Endothelial cell of umbilical vein (primary cell): ENCODE measurements around the gene PRICKLE3. TPM values are rescaled to one million over a fixed set of nuclear protein-coding genes. Genes with fewer than 3 reads are reported as not detected.

Experiments used
- BruUV-seq: library from RNA; stranded (reverse); fragments of 400-500 nt; replicated peaks from 2 replicates; lab custom pipeline; 2021; lab: Mats Ljungman, UMichigan
- CTCF ChIA-PET: fragments of 300-600, 350-600 bp; sonication (Branson Sonifier 250); formaldehyde crosslinking; loops from one replicate; lab custom pipeline; 2021; ENCODE audit warnings: antibody characterized with exemption, inconsistent platforms; lab: Charles Lee
- POLR2A ChIA-PET: fragments of 300-600, 350-600 bp; sonication (Branson Sonifier 250); formaldehyde crosslinking; loops from one replicate; lab custom pipeline; 2021; ENCODE audit warnings: antibody characterized with exemption, inconsistent platforms; lab: Charles Lee
- DNase-seq: peaks from one replicate; pipeline ENCODE4 v3.0.0-alpha.2; 2011; ENCODE audit warnings: low read depth, low spot score
- FAIRE-seq: peaks from 2 replicates; lab custom pipeline; 2011; peaks lifted over from hg19 to GRCh38; lab: Jason Lieb, UNC
- H2AFZ ChIP-seq: 2 replicates; pipeline ENCODE4 v1.6.0; 2012; ENCODE audit warnings: low read depth, low read length, control low read depth, inconsistent platforms
- H3K27ac ChIP-seq: 2 replicates; pipeline ENCODE4 v1.5.1; 2011; ENCODE audit warnings: low read depth, mild to moderate bottlenecking, control low read depth, low read length, moderate library complexity; ENCODE audit not compliant: insufficient read depth
- H3K27me3 ChIP-seq, 2 experiments: 2 replicates each; pipeline versions ENCODE4 v1.6.0 to v1.6.1; 2011; ENCODE audit warnings: low read length in 2 of 2, mixed read lengths in 1 of 2; ENCODE audit not compliant: control insufficient read depth in 2 of 2, insufficient read depth in 2 of 2
- H3K36me3 ChIP-seq, 2 experiments: 2 replicates in 1 of 2; 3 replicates in 1 of 2; pipeline ENCODE4 v1.5.1; 2011; ENCODE audit warnings: low read length in 2 of 2, mild to moderate bottlenecking in 1 of 2, moderate library complexity in 1 of 2; ENCODE audit not compliant: control insufficient read depth in 2 of 2, insufficient read depth in 2 of 2; ENCODE audit errors: extremely low read depth in 1 of 2
- H3K4me1 ChIP-seq: 3 replicates; pipeline ENCODE4 v1.5.1; 2011; ENCODE audit warnings: mild to moderate bottlenecking, low read length; ENCODE audit not compliant: control insufficient read depth, insufficient read depth; ENCODE audit errors: extremely low read depth
- H3K4me2 ChIP-seq: 2 replicates; pipeline ENCODE4 v1.6.1; 2011; ENCODE audit warnings: low read length, control low read depth, mixed read lengths; ENCODE audit not compliant: insufficient read depth
- H3K4me3 ChIP-seq, 3 experiments: fragments of 200-600 bp in 1 of 3; sonication (generic), shearing (Covaris generic) in 1 of 3; replicated peaks in 1 of 3; 2 replicates each; pipeline ENCODE4 v1.5.1; 2011 to 2016; ENCODE audit warnings: control low read depth in 3 of 3, low read length in 3 of 3, mild to moderate bottlenecking in 2 of 3, inconsistent platforms in 1 of 3, low read depth in 1 of 3, moderate library complexity in 1 of 3; ENCODE audit not compliant: insufficient read depth in 1 of 3
- H3K79me2 ChIP-seq: 2 replicates; pipeline ENCODE4 v1.6.0; 2012; ENCODE audit warnings: low read length, inconsistent platforms; ENCODE audit not compliant: control insufficient read depth, insufficient read depth
- H3K9ac ChIP-seq: replicated peaks from 2 replicates; pipeline ENCODE3; 2011; ENCODE audit warnings: low read length, control low read depth; ENCODE audit not compliant: insufficient read depth; ENCODE audit errors: extremely low read depth
- H3K9me1 ChIP-seq: replicated peaks from 3 replicates; pipeline ENCODE4 v1.6.0; 2011; ENCODE audit warnings: mild to moderate bottlenecking, low read length; ENCODE audit not compliant: control insufficient read depth, insufficient read depth; ENCODE audit errors: extremely low read depth
- H3K9me3 ChIP-seq: replicated peaks from 2 replicates; pipeline ENCODE4 v1.5.1; 2012; ENCODE audit warnings: low read length, inconsistent platforms; ENCODE audit not compliant: control insufficient read depth, insufficient read depth
- H4K20me1 ChIP-seq: replicated peaks from 2 replicates; pipeline ENCODE3; 2011; ENCODE audit warnings: mild to moderate bottlenecking, low read length; ENCODE audit not compliant: control insufficient read depth, insufficient read depth; ENCODE audit errors: extremely low read depth
- EZH2 ChIP-seq: IDR thresholded peaks from 2 replicates; pipeline ENCODE4 v1.6.1; 2012; ENCODE audit warnings: borderline replicate concordance, low read depth, mild to moderate bottlenecking, moderate library complexity, low read length, inconsistent platforms; ENCODE audit not compliant: severe bottlenecking
- GATA2 ChIP-seq: IDR thresholded peaks from 2 replicates; pipeline ENCODE4 v1.7.0; 2011; ENCODE audit warnings: low read depth, mild to moderate bottlenecking, moderate library complexity, mixed read lengths, low read length; ENCODE audit not compliant: insufficient read length, insufficient read depth
- JUN ChIP-seq: IDR thresholded peaks from 2 replicates; pipeline ENCODE4 v1.6.1; 2011; ENCODE audit warnings: borderline replicate concordance, low read depth; ENCODE audit not compliant: insufficient read length, insufficient read depth
- POLR2A ChIP-seq: IDR thresholded peaks from 2 replicates; pipeline ENCODE4 v1.6.1; 2012; ENCODE audit warnings: low read depth, mild to moderate bottlenecking, control low read depth, low read length
- POLR2AphosphoS5 ChIP-seq: IDR thresholded peaks from 2 replicates; pipeline ENCODE4 v1.6.1; 2012; ENCODE audit warnings: low read depth, mild to moderate bottlenecking, control low read depth, low read length, moderate library complexity; ENCODE audit not compliant: insufficient read depth
- dilution Hi-C: fragments of 300-500 bp; cut with MboI; formaldehyde crosslinking; loops from one replicate; pipeline ENCODE4 v1.15.0; 2019; ENCODE audit warnings: low sequenced_read_pairs; ENCODE audit not compliant: extremely low pct_ligation_motif_present
- intact Hi-C: fragments of 100-400 bp; cut with micrococcal nuclease; formaldehyde crosslinking; loops from one replicate; pipeline ENCODE4 v1.10.0; 2022
- polyA plus RNA-seq, 4 experiments: library from polyadenylated mRNA; depleted of rRNA in 3 of 4; stranded (reverse) in 3 of 4; unstranded in 1 of 4; fragments of >200 nt; gene quantifications; 2 replicates each; pipeline versions ENCODE4 v1.2.1 to v1.2.3, GENCODE V29; 2011 to 2012; ENCODE audit warnings: missing spikeins in 1 of 4
- total RNA-seq: library from RNA; stranded (reverse); gene quantifications from 2 replicates; pipeline ENCODE4 v1.2.3, GENCODE V29; 2021
- TF ChIP-seq, protein P1 (sequence below), 2 donors: IDR thresholded peaks; 1 replicate in 1 of 2; 2 replicates in 1 of 2; pipeline ENCODE4 v1.5.1; 2011; ENCODE audit warnings: low read length in 2 of 2, mild to moderate bottlenecking in 2 of 2, moderate library complexity in 2 of 2, control low read depth in 1 of 2, inconsistent platforms in 1 of 2, low read depth in 1 of 2; ENCODE audit not compliant: insufficient read depth in 1 of 2; ENCODE audit errors: extremely low read depth in 1 of 2

PRICKLE3 gene
- total and polyA plus RNA-seq, 2 donors (not counting 3 experiments of a cell fraction or from before 2014, with no cell fraction given), result 6.8 to 15.0 TPM

DNA sequence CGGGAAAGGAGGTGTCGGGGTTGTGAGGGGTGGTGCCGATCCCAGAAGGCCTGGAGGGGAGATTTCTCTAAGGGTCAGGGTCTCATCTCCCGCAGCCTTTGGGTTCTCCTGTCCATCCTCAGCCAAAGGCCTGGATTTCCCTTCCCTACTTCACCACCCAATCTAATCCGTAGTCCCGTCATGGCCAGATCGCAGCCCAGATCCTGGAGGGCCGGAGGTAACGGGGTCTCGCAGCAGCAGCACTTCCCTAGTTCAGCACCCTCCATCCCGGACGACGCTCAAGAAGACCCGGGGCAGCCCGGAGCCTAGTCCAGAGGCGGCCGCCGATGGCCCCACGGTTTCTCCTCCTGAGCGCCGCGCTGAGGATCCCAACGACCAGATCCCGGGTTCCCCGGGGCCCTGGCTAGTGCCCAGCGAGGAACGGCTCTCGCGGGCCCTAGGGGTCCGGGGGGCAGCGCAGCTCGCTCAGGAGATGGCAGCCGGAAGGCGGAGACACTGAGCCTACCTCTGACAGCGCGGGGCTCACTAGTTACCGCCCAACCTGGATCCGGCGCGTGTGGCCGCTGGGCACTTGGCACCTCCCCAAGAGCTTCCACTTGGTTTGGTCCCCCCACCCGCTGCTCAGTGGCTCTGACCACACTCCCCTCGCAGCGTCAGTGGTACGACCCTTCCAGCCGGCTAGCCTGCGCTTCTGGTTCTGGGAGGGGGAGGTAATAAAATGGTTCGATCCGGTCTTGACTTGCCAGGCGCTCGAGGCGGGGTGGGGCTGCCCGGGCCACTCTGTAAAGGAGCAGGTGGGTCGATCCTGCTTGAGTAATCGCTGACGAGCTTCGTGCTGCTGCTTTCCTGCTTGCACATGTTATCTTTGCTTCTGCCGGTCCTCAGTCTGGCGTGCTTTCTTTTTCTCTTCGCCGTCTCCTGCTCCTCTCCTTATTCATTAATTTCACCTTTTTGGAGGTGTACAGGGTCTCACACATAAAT lies 20.0 kb downstream of the PRICKLE3 start:
- H3K27ac ChIP-seq, result peak overlapping the region; percentile 89
- ChIA-PET CTCF (interaction anchor here (1.0 to 3.6 kb wide), 3 partner anchors 10 to 18 kb away, joined by 3 to 16 read pairs (median 5); no protein-coding TSS in a partner anchor), POLR2A (interaction anchor here (1.9 kb wide), 1 partner anchor 25 kb away, joined by 7 read pairs; no protein-coding TSS in a partner anchor)
- peak; percentile 66 for DNase-seq
- H3K9ac ChIP-seq, result peak overlapping the region; percentile 72
- H4K20me1 ChIP-seq, result no peaks in the 10 kb centered on the region
- no peaks in the 10 kb centered on the region for H3K9me3 ChIP-seq
- H3K4me2 ChIP-seq, result peak overlapping the region; percentile 43
- no TSS peak for BruUV-seq
- dilution Hi-C loops (no loop called here), intact Hi-C loops (loop anchor here (2.0 kb wide), 1 partner anchor 87 kb away; the partner anchor contains the start of gene WDR45)
- no peaks in the 10 kb centered on the region for H3K27me3 ChIP-seq
- H2AFZ ChIP-seq, result peak overlapping the region; percentile 54
- no peaks in the 10 kb centered on the region for H3K79me2 ChIP-seq
- TF ChIP-seq POLR2A, result no peak
- TF ChIP-seq JUN, result no peak
- TF ChIP-seq GATA2, result no peak
- no peak for TF ChIP-seq EZH2
- TF ChIP-seq POLR2AphosphoS5, result peak; percentile 57
- TF ChIP-seq, protein P1, sequence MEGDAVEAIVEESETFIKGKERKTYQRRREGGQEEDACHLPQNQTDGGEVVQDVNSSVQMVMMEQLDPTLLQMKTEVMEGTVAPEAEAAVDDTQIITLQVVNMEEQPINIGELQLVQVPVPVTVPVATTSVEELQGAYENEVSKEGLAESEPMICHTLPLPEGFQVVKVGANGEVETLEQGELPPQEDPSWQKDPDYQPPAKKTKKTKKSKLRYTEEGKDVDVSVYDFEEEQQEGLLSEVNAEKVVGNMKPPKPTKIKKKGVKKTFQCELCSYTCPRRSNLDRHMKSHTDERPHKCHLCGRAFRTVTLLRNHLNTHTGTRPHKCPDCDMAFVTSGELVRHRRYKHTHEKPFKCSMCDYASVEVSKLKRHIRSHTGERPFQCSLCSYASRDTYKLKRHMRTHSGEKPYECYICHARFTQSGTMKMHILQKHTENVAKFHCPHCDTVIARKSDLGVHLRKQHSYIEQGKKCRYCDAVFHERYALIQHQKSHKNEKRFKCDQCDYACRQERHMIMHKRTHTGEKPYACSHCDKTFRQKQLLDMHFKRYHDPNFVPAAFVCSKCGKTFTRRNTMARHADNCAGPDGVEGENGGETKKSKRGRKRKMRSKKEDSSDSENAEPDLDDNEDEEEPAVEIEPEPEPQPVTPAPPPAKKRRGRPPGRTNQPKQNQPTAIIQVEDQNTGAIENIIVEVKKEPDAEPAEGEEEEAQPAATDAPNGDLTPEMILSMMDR (IDR thresholded peaks at IDR 0.05; ENCODE audit: extremely low read depth in 1 of 2, insufficient read depth in 1 of 2, low read depth in 1 of 2, low read length in 2 of 2), result peak in 1 of 2 donors; percentile 18
- no peak for FAIRE-seq
- no peaks in the 10 kb centered on the region for H3K36me3 ChIP-seq
- H3K4me3 ChIP-seq, result peak overlapping the region in 2 of 3 experiments; percentile 29 to 40
- no peaks in the 10 kb centered on the region for H3K9me1 ChIP-seq
- peaks cover 21% of the 10 kb centered on the region for H3K4me1 ChIP-seq
